GM12878 (cell line): ENCODE results near the gene NFATC1.

ENCODE experiments used
- CTCF ChIP-seq, 3 experiments: IDR thresholded peaks in 2 of 3; conservative IDR thresholded peaks in 1 of 3; 2 replicates each; pipeline ENCODE4 v1.5.1; 2011; ENCODE audit warnings: low read depth in 3 of 3, low read length in 3 of 3, mild to moderate bottlenecking in 3 of 3, control low read depth in 2 of 3, moderate library complexity in 2 of 3, inconsistent platforms in 1 of 3, mixed read lengths in 1 of 3; ENCODE audit not compliant: control insufficient read depth in 2 of 3, insufficient read depth in 1 of 3; ENCODE audit errors: extremely low read depth in 1 of 3
- POLR2A ChIP-seq: IDR thresholded peaks from 2 replicates; pipeline ENCODE4 v1.6.1; 2011; ENCODE audit warnings: low read depth, mild to moderate bottlenecking, low read length

- TF ChIP-seq CTCF (IDR thresholded peaks at IDR 0.05 in 2 of 3, conservative IDR thresholded peaks at IDR 0.05 in 1 of 3; ENCODE audit: control insufficient read depth in 2 of 3, extremely low read depth in 1 of 3, insufficient read depth in 1 of 3, low read depth in 3 of 3, low read length in 3 of 3) (no peak), POLR2A (no peak)
These were observed 107.1 kb downstream of the NFATC1 start for GRCh38 chr18:79502782-79503181.
